Thyroid gland (tissue), 4 donors: ENCODE results near the gene ACAD9. TPM values are rescaled to one million over a fixed set of nuclear protein-coding genes. Genes with fewer than 3 reads are reported as not detected.

Source experiments
- DNase-seq, 2 donors: peaks; one replicate each; pipeline ENCODE4 v3.0.0-alpha.2; 2019
- H3K27ac ChIP-seq, 3 donors: fragments of 200-600 bp; sonication (generic); 1 replicate in 2 of 3; 2 replicates in 1 of 3; pipeline ENCODE4 v1.5.1; 2016 to 2019; ENCODE audit warnings: mild to moderate bottlenecking in 1 of 3, moderate library complexity in 1 of 3
- H3K27me3 ChIP-seq: fragments of 200-600 bp; sonication (generic); one replicate; pipeline ENCODE4 v1.5.1; 2019
- H3K36me3 ChIP-seq, 2 donors: fragments of 200-600 bp; sonication (generic); one replicate each; pipeline ENCODE4 v1.5.1; 2016 to 2019
- H3K4me1 ChIP-seq, 2 donors: fragments of 200-600 bp; sonication (generic); one replicate each; pipeline ENCODE4 v1.5.1; 2017 to 2019
- H3K4me3 ChIP-seq, 3 donors: fragments of 200-600 bp; sonication (generic); replicated peaks in 1 of 3; 1 replicate in 2 of 3; 2 replicates in 1 of 3; pipeline ENCODE4 v1.5.1; 2016; ENCODE audit warnings: mild to moderate bottlenecking in 1 of 3
- H3K9me3 ChIP-seq: fragments of 200-600 bp; sonication (generic); one replicate; pipeline ENCODE4 v1.5.1; 2017
- CTCF ChIP-seq, 6 experiments: fragments of 200-600 bp in 3 of 6; fragments of 450-650 bp in 3 of 6; sonication (generic) in 3 of 6; IDR thresholded peaks; one replicate each; pipeline ENCODE4 v1.5.1; 2016 to 2019; ENCODE audit warnings: antibody characterized with exemption in 6 of 6, mild to moderate bottlenecking in 2 of 6, inconsistent platforms in 1 of 6, moderate library complexity in 1 of 6
- POLR2A ChIP-seq, 2 donors: fragments of 450-650 bp; IDR thresholded peaks; one replicate each; pipeline ENCODE4 v1.6.1; 2017; ENCODE audit warnings: antibody characterized with exemption in 2 of 2, mild to moderate bottlenecking in 2 of 2, moderate library complexity in 1 of 2
- WGBS, 2 donors: methylation state at CpG; one replicate each; pipeline ENCODE4 v1.1.5; 2017; 5-methylcytosine and 5-hydroxymethylcytosine counted together
- intact Hi-C: fragments of 100-400 bp; cut with DNase I; formaldehyde crosslinking; loops from one replicate; pipeline ENCODE4 v1.15.1; 2023
- total RNA-seq, 4 donors: library from RNA; depleted of rRNA; stranded (reverse); fragments of >200 nt; gene quantifications; one replicate each; pipeline ENCODE4 v1.2.3, GENCODE V29; 2016

Gene ACAD9
- total RNA-seq, 4 donors from 2014 or later = 38.4 to 78.8 (median 61.0) TPM

GRCh38 chr3:128847666-128848370, 31.6 kb upstream of the ACAD9 start:
- Histone ChIP-seq H3K27me3 (no peaks in the 10 kb centered on the region), H3K9me3 (no peaks in the 10 kb centered on the region), H3K36me3 (no peaks in the 10 kb centered on the region), H3K27ac (no peak overlapping the region), H3K4me1 (peaks cover 8% of the 10 kb centered on the region in 2 donors), H3K4me3 (no peak overlapping the region)
- DNase-seq = no peak
- TF ChIP-seq POLR2A (IDR thresholded peaks at IDR 0.05) (no peak), CTCF (IDR thresholded peaks at IDR 0.05) (no peak)
- 85 to 92% methylated on average over 14 to 15 of the region's 15 CpGs for WGBS, 2 donors
- intact Hi-C loops = loop anchor here (2.0 to 10.0 kb wide), 3 partner anchors 163 to 423 kb away; no protein-coding TSS in a partner anchor

- WGBS, 2 donors = 87 to 97% methylated on average over 5 to 10 of the region's 13 CpGs
- no peaks in the 10 kb centered on the region for H3K27me3 ChIP-seq
- TF ChIP-seq CTCF (IDR thresholded peaks at IDR 0.05) = no peak
- TF ChIP-seq POLR2A (IDR thresholded peaks at IDR 0.05) = no peak
- no peak overlapping the region for H3K4me3 ChIP-seq
- peaks cover 8% of the 10 kb centered on the region in 2 donors for H3K4me1 ChIP-seq
- no peaks in the 10 kb centered on the region for H3K9me3 ChIP-seq
- H3K36me3 ChIP-seq = no peaks in the 10 kb centered on the region
- DNase-seq = no peak
- H3K27ac ChIP-seq = no peak overlapping the region
- intact Hi-C loops = loop anchor here (10.0 kb wide), 2 partner anchors 164 to 424 kb away; no protein-coding TSS in a partner anchor
Measured at GRCh38 chr3:128848936-128849335, 30.5 kb upstream of the ACAD9 start.

GRCh38 chr3:128849911-128850455, 29.4 kb upstream of the ACAD9 start:
- Histone ChIP-seq H3K27me3 (no peaks in the 10 kb centered on the region), H3K9me3 (no peaks in the 10 kb centered on the region), H3K36me3 (no peaks in the 10 kb centered on the region), H3K4me1 (peaks cover 8% of the 10 kb centered on the region in 2 donors), H3K4me3 (no peak overlapping the region), H3K27ac (no peak overlapping the region)
- intact Hi-C loops = loop anchor here (10.0 kb wide), 2 partner anchors 165 to 425 kb away; no protein-coding TSS in a partner anchor
- no peak for DNase-seq
- TF ChIP-seq CTCF (IDR thresholded peaks at IDR 0.05) (no peak), POLR2A (IDR thresholded peaks at IDR 0.05) (no peak)
- whole genome bisulfite sequencing, 2 donors = 56 to 60% methylated on average over 8 to 9 of the region's 11 CpGs

- Histone ChIP-seq H3K27me3 (no peaks in the 10 kb centered on the region), H3K4me3 (no peak overlapping the region), H3K27ac (no peak overlapping the region), H3K4me1 (peaks cover 5 to 6% of the 10 kb centered on the region in 2 donors), H3K36me3 (no peaks in the 10 kb centered on the region), H3K9me3 (no peaks in the 10 kb centered on the region)
- 89 to 90% methylated on average over 9 of the region's 9 CpGs for WGBS, 2 donors
- no peak for DNase-seq
- TF ChIP-seq CTCF (IDR thresholded peaks at IDR 0.05) = no peak
- no peak for TF ChIP-seq POLR2A (IDR thresholded peaks at IDR 0.05)
- intact Hi-C loops = no loop called here
Measured at GRCh38 chr3:128850544-128850943, 28.9 kb upstream of the ACAD9 start.

- no peak overlapping the region for H3K27ac ChIP-seq
- H3K4me3 ChIP-seq = no peak overlapping the region
- no peak for DNase-seq
- intact Hi-C loops = no loop called here
- H3K9me3 ChIP-seq = no peaks in the 10 kb centered on the region
- H3K4me1 ChIP-seq = no peaks in the 10 kb centered on the region
- no peaks in the 10 kb centered on the region for H3K36me3 ChIP-seq
- no peak for TF ChIP-seq CTCF (IDR thresholded peaks at IDR 0.05)
- no peaks in the 10 kb centered on the region for H3K27me3 ChIP-seq
- WGBS, 2 donors = 0% methylated on average over 1 of the region's 4 CpGs; no CpG with 5 or more reads in 1 of the 2 donors
Measured at GRCh38 chr3:128851601-128852000, 27.8 kb upstream of the ACAD9 start.
